KMS-11 (cell line): Measurements from ENCODE around the gene UBE2H.
"Not testable (repeated sequence)": the region's sequence is repeated elsewhere in the genome, so short reads cannot be mapped to it uniquely, and the experiment has no call there.

Source experiments
- H2AFZ ChIP-seq: fragments of 200-600 bp; sonication (generic); 2 replicates; pipeline ENCODE4 v1.6.1; 2016; ENCODE audit warnings: antibody characterized with exemption, mixed run types, low read depth
- H3K27ac ChIP-seq: fragments of 200-600 bp; sonication (generic); 2 replicates; pipeline ENCODE4 v1.6.1; 2016; ENCODE audit warnings: mild to moderate bottlenecking, mixed run types
- H3K27me3 ChIP-seq: fragments of 200-600 bp; sonication (generic); 2 replicates; pipeline ENCODE4 v1.6.1; 2017; ENCODE audit warnings: mild to moderate bottlenecking, low read depth, mixed run types, moderate library complexity; ENCODE audit not compliant: insufficient read depth
- H3K36me3 ChIP-seq: fragments of 200-600 bp; sonication (generic); 2 replicates; pipeline ENCODE4 v1.6.1; 2017; ENCODE audit warnings: mild to moderate bottlenecking, mixed run types; ENCODE audit not compliant: insufficient read depth
- H3K4me1 ChIP-seq: fragments of 200-600 bp; sonication (generic); 2 replicates; pipeline ENCODE4 v1.6.1; 2016; ENCODE audit warnings: mild to moderate bottlenecking, low read depth, mixed run types; ENCODE audit not compliant: poor library complexity, severe bottlenecking
- H3K4me2 ChIP-seq: fragments of 200-600 bp; sonication (generic); 2 replicates; pipeline ENCODE4 v1.7.0; 2016; ENCODE audit warnings: mild to moderate bottlenecking, mixed run types
- H3K4me3 ChIP-seq: fragments of 200-600 bp; sonication (generic); IDR thresholded peaks from 2 replicates; pipeline ENCODE4 v1.6.1; 2017; ENCODE audit warnings: low read depth, low read length, mixed read lengths; ENCODE audit not compliant: insufficient read depth
- H3K79me2 ChIP-seq: fragments of 200-600 bp; sonication (generic); 2 replicates; pipeline ENCODE4 v1.6.1; 2016; ENCODE audit warnings: low read depth, mixed run types; ENCODE audit not compliant: insufficient read depth
- H3K9ac ChIP-seq: fragments of 200-600 bp; sonication (generic); 2 replicates; pipeline ENCODE4 v1.6.1; 2016; ENCODE audit warnings: mild to moderate bottlenecking, mixed run types
- H4K20me1 ChIP-seq: fragments of 200-600 bp; sonication (generic); 2 replicates; pipeline ENCODE4 v1.6.1; 2016; ENCODE audit warnings: mild to moderate bottlenecking, mixed run types; ENCODE audit not compliant: insufficient read depth
- TF ChIP-seq, protein P1 (sequence below): fragments of 200-600 bp; sonication (generic); conservative IDR thresholded peaks from 2 replicates; pipeline ENCODE4 v1.6.1; 2017; ENCODE audit warnings: low read depth, mild to moderate bottlenecking, antibody characterized with exemption, low read length, moderate library complexity, mixed read lengths

The UBE2H gene

GRCh38 chr7:129902788-129903422 is 49.9 kb downstream of the UBE2H start:
- no peaks in the 10 kb centered on the region; the same call in 1 of the 2 replicates for H4K20me1 ChIP-seq

GRCh38 chr7:129898502-129899160 is 54.1 kb downstream of the UBE2H start:
- Histone ChIP-seq H3K9ac (no peak overlapping the region), H2AFZ (no peak overlapping the region), H3K4me3 (no peak overlapping the region), H3K27ac (no peak overlapping the region), H3K79me2 (peaks cover 19% of the 10 kb centered on the region; the same call in 1 of the 2 replicates), H3K36me3 (no peaks in the 10 kb centered on the region), H3K27me3 (no peaks in the 10 kb centered on the region), H3K4me2 (no peak overlapping the region), H3K4me1 (peaks cover 3% of the 10 kb centered on the region), H4K20me1 (no peaks in the 10 kb centered on the region; the same call in 1 of the 2 replicates)
- TF ChIP-seq, protein P1, sequence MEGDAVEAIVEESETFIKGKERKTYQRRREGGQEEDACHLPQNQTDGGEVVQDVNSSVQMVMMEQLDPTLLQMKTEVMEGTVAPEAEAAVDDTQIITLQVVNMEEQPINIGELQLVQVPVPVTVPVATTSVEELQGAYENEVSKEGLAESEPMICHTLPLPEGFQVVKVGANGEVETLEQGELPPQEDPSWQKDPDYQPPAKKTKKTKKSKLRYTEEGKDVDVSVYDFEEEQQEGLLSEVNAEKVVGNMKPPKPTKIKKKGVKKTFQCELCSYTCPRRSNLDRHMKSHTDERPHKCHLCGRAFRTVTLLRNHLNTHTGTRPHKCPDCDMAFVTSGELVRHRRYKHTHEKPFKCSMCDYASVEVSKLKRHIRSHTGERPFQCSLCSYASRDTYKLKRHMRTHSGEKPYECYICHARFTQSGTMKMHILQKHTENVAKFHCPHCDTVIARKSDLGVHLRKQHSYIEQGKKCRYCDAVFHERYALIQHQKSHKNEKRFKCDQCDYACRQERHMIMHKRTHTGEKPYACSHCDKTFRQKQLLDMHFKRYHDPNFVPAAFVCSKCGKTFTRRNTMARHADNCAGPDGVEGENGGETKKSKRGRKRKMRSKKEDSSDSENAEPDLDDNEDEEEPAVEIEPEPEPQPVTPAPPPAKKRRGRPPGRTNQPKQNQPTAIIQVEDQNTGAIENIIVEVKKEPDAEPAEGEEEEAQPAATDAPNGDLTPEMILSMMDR: no peak

More at GRCh38 chr7:129902788-129903422, 49.9 kb downstream of the UBE2H start:
- Histone ChIP-seq H3K79me2 (peaks cover 22% of the 10 kb centered on the region; the same call in 1 of the 2 replicates), H2AFZ (no peak overlapping the region), H3K27me3 (no peaks in the 10 kb centered on the region), H3K9ac (no peak overlapping the region), H3K27ac (no peak overlapping the region), H3K4me2 (no peak overlapping the region), H3K4me1 (peaks cover 5% of the 10 kb centered on the region), H3K36me3 (no peaks in the 10 kb centered on the region), H3K4me3 (no peak overlapping the region)
- TF ChIP-seq, protein P1: no peak

DNA sequence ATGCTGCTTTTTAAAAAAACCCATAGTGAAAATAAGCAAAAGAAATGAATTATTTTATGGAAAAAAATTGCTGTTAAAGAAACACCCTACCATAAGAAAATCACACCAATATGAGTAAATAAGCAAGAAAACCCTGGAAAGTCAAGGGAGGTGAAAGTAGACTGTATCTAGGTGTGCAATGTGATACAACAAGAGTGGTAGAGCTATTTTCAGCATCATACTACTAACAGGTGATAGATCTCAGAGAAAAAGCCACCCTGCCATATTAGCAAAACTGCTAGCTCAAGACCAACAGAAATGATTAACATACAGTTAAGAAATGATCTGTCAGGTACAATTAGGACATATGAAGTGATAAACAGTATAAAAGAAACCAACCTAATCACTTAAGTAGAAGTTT is 54.8 kb downstream of the UBE2H start:
- TF ChIP-seq, protein P1: no peak
- no peak overlapping the region for H2AFZ ChIP-seq
- no peak overlapping the region for H3K4me2 ChIP-seq
- no peaks in the 10 kb centered on the region for H3K27me3 ChIP-seq
- no peak overlapping the region for H3K4me3 ChIP-seq
- H3K4me1 ChIP-seq: peaks cover 3% of the 10 kb centered on the region
- no peak overlapping the region for H3K9ac ChIP-seq
- no peaks in the 10 kb centered on the region for H3K36me3 ChIP-seq
- no peak overlapping the region for H3K27ac ChIP-seq
- H4K20me1 ChIP-seq: no peaks in the 10 kb centered on the region; the same call in 1 of the 2 replicates
- H3K79me2 ChIP-seq: peaks cover 20% of the 10 kb centered on the region; the same call in 1 of the 2 replicates

DNA sequence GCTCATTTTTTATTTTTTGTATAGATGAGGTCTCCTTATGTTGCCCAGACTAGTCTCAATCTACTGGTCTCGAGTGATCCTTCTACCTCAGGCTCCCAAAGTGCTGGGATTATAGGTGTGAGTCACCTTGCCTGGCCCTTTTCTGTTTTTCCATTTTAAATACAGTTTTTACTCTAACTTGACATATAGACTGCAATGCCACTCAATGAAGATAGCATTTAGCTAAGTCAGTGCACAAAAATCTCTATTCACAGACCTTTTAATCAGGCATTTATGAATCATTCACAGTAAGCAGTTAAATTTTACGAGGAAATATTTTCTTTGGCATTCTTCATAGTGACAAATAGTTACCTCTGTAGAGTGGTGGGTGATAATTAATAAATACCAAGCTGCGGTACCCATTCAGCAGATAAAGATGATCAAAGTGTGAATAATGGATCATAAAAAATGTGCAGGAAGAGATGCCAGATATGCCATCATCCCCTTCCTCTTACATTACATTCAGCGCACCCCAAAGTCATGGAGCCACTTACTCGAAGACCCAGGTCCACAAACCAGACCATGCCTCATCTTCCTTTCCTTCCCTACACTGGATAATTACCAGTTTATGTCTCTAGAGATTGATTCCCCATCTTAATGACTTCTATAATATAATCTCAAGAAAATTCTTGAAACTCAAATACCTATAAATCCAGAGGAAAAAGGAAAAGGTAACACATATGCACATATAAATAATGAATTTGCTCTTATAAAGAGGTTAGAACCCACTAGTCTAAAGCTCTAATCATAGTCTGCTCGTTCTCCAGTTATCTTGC is 56.0 kb downstream of the UBE2H start:
- TF ChIP-seq, protein P1: no peak
- H3K4me1 ChIP-seq: peaks cover 3% of the 10 kb centered on the region
- H3K4me3 ChIP-seq: no peak overlapping the region
- H3K27me3 ChIP-seq: no peaks in the 10 kb centered on the region
- no peak overlapping the region for H3K4me2 ChIP-seq
- H3K9ac ChIP-seq: no peak overlapping the region
- H3K27ac ChIP-seq: no peak overlapping the region
- no peak overlapping the region for H2AFZ ChIP-seq
- no peaks in the 10 kb centered on the region for H4K20me1 ChIP-seq
- H3K36me3 ChIP-seq: no peaks in the 10 kb centered on the region
- peaks cover 17% of the 10 kb centered on the region; the same call in 1 of the 2 replicates for H3K79me2 ChIP-seq

- not testable (repeated sequence) for H3K27ac ChIP-seq, H3K36me3 ChIP-seq, H3K9ac ChIP-seq, H3K27me3 ChIP-seq, H3K4me2 ChIP-seq, H3K4me1 ChIP-seq, H4K20me1 ChIP-seq, H3K4me3 ChIP-seq, H2AFZ ChIP-seq
- peaks cover 28% of the 10 kb centered on the region; the same call in 1 of the 2 replicates for H3K79me2 ChIP-seq
Measured at GRCh38 chr7:129894184-129894583, 58.6 kb downstream of the UBE2H start.
